H1 (cell line): Measurements from ENCODE around the gene SLC25A45. TPM values are rescaled to one million over a fixed set of nuclear protein-coding genes. Genes with fewer than 3 reads are reported as not detected.

ENCODE experiments used
- CTCF ChIA-PET: fragments of 300-600 bp; sonication (Branson Sonifier 250); formaldehyde crosslinking; loops from one replicate; lab custom pipeline; 2021; ENCODE audit not compliant: partially characterized antibody; lab: Charles Lee
- POLR2A ChIA-PET: fragments of 300-600 bp; sonication (Branson Sonifier 250); formaldehyde crosslinking; loops from one replicate; lab custom pipeline; 2021; ENCODE audit warnings: inconsistent platforms; ENCODE audit not compliant: partially characterized antibody; lab: Charles Lee
- DNase-seq, 2 experiments: peaks; one replicate each; pipeline versions ENCODE4 v3.0.0 to v3.0.0-alpha.2; 2010 to 2022; ENCODE audit warnings: low spot score in 2 of 2, low read depth in 1 of 2, mixed read lengths in 1 of 2
- FAIRE-seq: peaks from 2 replicates; lab custom pipeline; 2011; peaks lifted over from hg19 to GRCh38; lab: Jason Lieb, UNC
- H2AFZ ChIP-seq: 2 replicates; pipeline ENCODE4 v1.8.1; 2012; ENCODE audit warnings: low read length, inconsistent platforms
- H2AK5ac ChIP-seq: 2 replicates; pipeline ENCODE4 v1.6.1; 2013; ENCODE audit warnings: low read depth, low read length
- H2BK120ac ChIP-seq: replicated peaks from 2 replicates; pipeline ENCODE3; 2013; ENCODE audit warnings: low read depth, low read length, inconsistent platforms
- H2BK12ac ChIP-seq: 2 replicates; pipeline ENCODE4 v1.6.1; 2013; ENCODE audit warnings: low read depth, low read length
- H2BK15ac ChIP-seq: 2 replicates; pipeline ENCODE4 v1.6.1; 2013; ENCODE audit warnings: low read length
- H2BK20ac ChIP-seq: 2 replicates; pipeline ENCODE4 v1.6.1; 2013; ENCODE audit warnings: low read length
- H2BK5ac ChIP-seq: 2 replicates; pipeline ENCODE4 v1.6.1; 2013; ENCODE audit warnings: low read depth, low read length
- H3K14ac ChIP-seq: 2 replicates; pipeline ENCODE4 v1.6.1; 2013; ENCODE audit warnings: inconsistent platforms; ENCODE audit not compliant: insufficient read length
- H3K18ac ChIP-seq: 2 replicates; pipeline ENCODE4 v1.6.1; 2013; ENCODE audit warnings: low read length; ENCODE audit errors: extremely low read depth
- H3K23ac ChIP-seq: 2 replicates; pipeline ENCODE4 v1.6.1; 2013; ENCODE audit warnings: inconsistent platforms; ENCODE audit not compliant: insufficient read length
- H3K23me2 ChIP-seq: 2 replicates; pipeline ENCODE4 v1.6.1; 2013; ENCODE audit warnings: low read depth, low read length
- H3K27ac ChIP-seq: 2 replicates; pipeline ENCODE4 v1.6.1; 2011; ENCODE audit warnings: low read depth, low read length, inconsistent platforms
- H3K27me3 ChIP-seq, 4 experiments: replicated peaks in 1 of 4; 1 replicate in 1 of 4; 2 replicates in 3 of 4; pipeline versions ENCODE4 v1.6.1 to v1.8.1; 2011 to 2013; ENCODE audit warnings: low read length in 3 of 4, mild to moderate bottlenecking in 3 of 4, inconsistent platforms in 2 of 4, mixed read lengths in 2 of 4, moderate library complexity in 1 of 4; ENCODE audit not compliant: control insufficient read depth in 3 of 4, insufficient read depth in 3 of 4; ENCODE audit errors: extremely low read depth in 1 of 4
- H3K36me3 ChIP-seq, 4 experiments: 2 replicates each; pipeline versions ENCODE4 v1.6.1 to v1.8.1; 2011 to 2013; ENCODE audit warnings: mild to moderate bottlenecking in 4 of 4, low read length in 3 of 4, moderate library complexity in 2 of 4, control low read depth in 1 of 4, inconsistent platforms in 1 of 4; ENCODE audit not compliant: insufficient read depth in 4 of 4, control insufficient read depth in 2 of 4
- H3K4ac ChIP-seq: replicated peaks from 2 replicates; pipeline ENCODE3; 2013; ENCODE audit warnings: low read length, low read depth, mixed read lengths, inconsistent platforms; ENCODE audit not compliant: insufficient read length
- H3K4me1 ChIP-seq, 4 experiments: replicated peaks in 1 of 4; 1 replicate in 1 of 4; 2 replicates in 3 of 4; pipeline versions ENCODE4 v1.6.1 to v1.8.1; 2011 to 2013; ENCODE audit warnings: low read length in 3 of 4, inconsistent platforms in 2 of 4, mixed read lengths in 1 of 4; ENCODE audit not compliant: insufficient read depth in 4 of 4, control insufficient read depth in 3 of 4
- H3K4me2 ChIP-seq, 2 experiments: 2 replicates each; pipeline versions ENCODE4 v1.6.1 to v1.8.1; 2011 to 2013; ENCODE audit warnings: low read depth in 2 of 2, low read length in 2 of 2, control low read depth in 1 of 2, inconsistent platforms in 1 of 2, mild to moderate bottlenecking in 1 of 2; ENCODE audit not compliant: insufficient read depth in 1 of 2
- H3K4me3 ChIP-seq, 4 experiments: fragments of 200-600, 300-600 bp in 1 of 4; sonication (generic), shearing (Covaris generic), sonication (Bioruptor Twin) in 1 of 4; 2 replicates each; pipeline versions ENCODE4 v1.5.1 to v1.8.1; 2011 to 2016; ENCODE audit warnings: low read length in 4 of 4, low read depth in 3 of 4, control low read depth in 2 of 4, inconsistent platforms in 2 of 4, mild to moderate bottlenecking in 2 of 4, mixed read lengths in 1 of 4, moderate library complexity in 1 of 4; ENCODE audit not compliant: insufficient read depth in 2 of 4; ENCODE audit errors: extremely low read depth in 1 of 4
- H3K56ac ChIP-seq: replicated peaks from 2 replicates; pipeline ENCODE3; 2013; ENCODE audit warnings: low read depth, mild to moderate bottlenecking, mixed read lengths, low read length, inconsistent platforms; ENCODE audit not compliant: insufficient read length
- H3K79me1 ChIP-seq: 2 replicates; pipeline ENCODE4 v1.6.1; 2013; ENCODE audit warnings: low read depth, low read length, control low read depth
- H3K79me2 ChIP-seq, 2 experiments: 2 replicates each; pipeline versions ENCODE4 v1.6.1 to v1.8.1; 2012 to 2013; ENCODE audit warnings: low read length in 2 of 2, mild to moderate bottlenecking in 2 of 2, inconsistent platforms in 1 of 2; ENCODE audit not compliant: insufficient read depth in 2 of 2, control insufficient read depth in 1 of 2
- H3K9ac ChIP-seq, 4 experiments: replicated peaks in 1 of 4; 1 replicate in 1 of 4; 2 replicates in 3 of 4; pipeline versions ENCODE4 v1.6.1 to v1.8.1; 2011 to 2013; ENCODE audit warnings: low read depth in 3 of 4, low read length in 3 of 4, control low read depth in 2 of 4, mild to moderate bottlenecking in 2 of 4, moderate library complexity in 2 of 4, inconsistent platforms in 1 of 4; ENCODE audit errors: extremely low read depth in 1 of 4
- H3K9me3 ChIP-seq, 2 experiments: 2 replicates each; pipeline versions ENCODE4 v1.6.1 to v1.8.1; 2012 to 2013; ENCODE audit warnings: mild to moderate bottlenecking in 2 of 2, moderate library complexity in 2 of 2, control low read depth in 1 of 2, inconsistent platforms in 1 of 2, low read depth in 1 of 2, low read length in 1 of 2, mixed read lengths in 1 of 2; ENCODE audit not compliant: insufficient read depth in 2 of 2
- H4K20me1 ChIP-seq, 2 experiments: replicated peaks in 1 of 2; 2 replicates each; pipeline versions ENCODE3 to v1.8.1; 2011 to 2013; ENCODE audit warnings: inconsistent platforms in 2 of 2, low read length in 2 of 2, mild to moderate bottlenecking in 1 of 2; ENCODE audit not compliant: insufficient read depth in 2 of 2, control insufficient read depth in 1 of 2
- H4K5ac ChIP-seq: 2 replicates; pipeline ENCODE4 v1.6.1; 2013; ENCODE audit warnings: low read length, low read depth, mixed read lengths, inconsistent platforms; ENCODE audit not compliant: insufficient read length
- H4K8ac ChIP-seq: 2 replicates; pipeline ENCODE4 v1.8.0; 2013; ENCODE audit warnings: mild to moderate bottlenecking, moderate library complexity, low read length, inconsistent platforms; ENCODE audit not compliant: insufficient read depth; ENCODE audit errors: extremely low read depth
- H4K91ac ChIP-seq: replicated peaks from 2 replicates; pipeline ENCODE3; 2013; ENCODE audit warnings: low read length, mixed read lengths, inconsistent platforms; ENCODE audit not compliant: insufficient read length
- FOSL1 ChIP-seq: IDR thresholded peaks from 2 replicates; pipeline ENCODE4 v1.6.1; 2011; ENCODE audit warnings: mild to moderate bottlenecking, low read depth, low read length, moderate library complexity; ENCODE audit not compliant: insufficient read depth
- HDAC6 ChIP-seq: IDR thresholded peaks from one replicate; pipeline ENCODE4 v1.7.1; 2012; ENCODE audit warnings: low read depth, mild to moderate bottlenecking, inconsistent platforms, low read length, moderate library complexity
- RFX5 ChIP-seq: IDR thresholded peaks from 2 replicates; pipeline ENCODE4 v1.6.1; 2011; ENCODE audit warnings: low read depth, low read length, improper control_type of control experiment, borderline replicate concordance
- SIRT6 ChIP-seq: IDR thresholded peaks from one replicate; pipeline ENCODE4 v1.7.1; 2012; ENCODE audit warnings: low read length, inconsistent platforms
- SP2 ChIP-seq: IDR thresholded peaks from 2 replicates; pipeline ENCODE4 v1.6.1; 2012; ENCODE audit warnings: mild to moderate bottlenecking, low read length, inconsistent platforms
- WGBS, 2 experiments: shearing (Covaris generic) in 1 of 2; methylation state at CpG; one replicate each; pipeline versions ENCODE4 v1.1.6 to v1.1.7; 2013 to 2015; ENCODE audit warnings: low lambda C conversion rate in 2 of 2, mixed read lengths in 2 of 2, inconsistent platforms in 1 of 2, low coverage in 1 of 2, missing lambda C conversion rate in 1 of 2; ENCODE audit not compliant: insufficient replicate concordance in 2 of 2, insufficient coverage in 1 of 2, insufficient read length in 1 of 2; ENCODE audit errors: extremely low coverage in 1 of 2, missing lambda C conversion rate in 1 of 2; 5-methylcytosine and 5-hydroxymethylcytosine counted together
- polyA plus RNA-seq, 7 experiments: library from polyadenylated mRNA; depleted of rRNA in 3 of 7; stranded (reverse) in 5 of 7; unstranded in 2 of 7; fragments of >200 nt in 5 of 7; fragments of 200-250 nt in 2 of 7; gene quantifications; 1 replicate in 5 of 7; 2 replicates in 1 of 7; 4 replicates in 1 of 7; pipeline versions ENCODE4 v1.2.1 to v1.2.3, GENCODE V29; 2011 to 2013; ENCODE audit warnings: missing spikeins in 2 of 7, mixed read lengths in 2 of 7
- total RNA-seq: library from RNA; stranded (reverse); fragmentation: NEBNext Ultra II Directional; extraction: Animal tissue kit (Norgen Biotek cat#: 25700); gene quantifications from 2 replicates; pipeline ENCODE4 v1.2.1, GENCODE V29; 2021

The SLC25A45 gene
- total and polyA plus RNA-seq, 2 of the 8 experiments (the other 6 are each of a cell fraction or from before 2014, with no cell fraction given) = 0.54 to 0.59 TPM

DNA sequence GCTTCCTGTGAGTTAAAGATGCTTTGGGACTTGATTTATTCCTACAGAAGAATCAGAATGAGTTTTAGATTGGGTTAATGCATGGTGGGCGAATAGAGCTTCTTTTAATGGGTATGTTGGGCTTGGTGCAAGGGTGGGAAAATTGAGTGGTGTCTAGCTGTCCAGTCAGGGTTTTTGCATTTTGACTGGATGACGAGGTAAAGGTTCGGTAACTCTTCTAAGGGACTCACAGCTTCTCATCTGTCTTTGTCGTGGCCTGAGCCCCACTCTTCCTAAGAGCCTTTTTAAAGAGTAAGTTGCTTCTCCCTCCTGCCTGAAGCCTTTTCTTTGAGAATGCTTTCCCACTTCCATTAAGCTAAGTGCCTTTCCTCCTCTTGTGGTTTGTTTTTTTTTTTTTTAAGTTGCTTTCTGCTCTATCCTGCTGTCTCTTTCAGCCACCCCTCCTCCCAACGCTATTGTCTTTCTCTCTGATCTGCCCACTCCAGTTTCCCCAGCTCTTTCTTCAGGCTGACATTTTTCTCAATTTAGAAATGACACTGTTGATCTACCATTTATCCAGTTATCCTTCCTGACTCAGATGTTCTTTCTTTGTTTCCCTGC, 47.6 kb downstream of the SLC25A45 start:
- DNase-seq = no peak
- Histone ChIP-seq H3K27me3 (no peaks in the 10 kb centered on the region), H2BK20ac (no peak overlapping the region), H3K18ac (no peak overlapping the region), H3K4me3 (peak overlapping the region; percentile 89 to 96 (median 94)), H3K4me2 (peak overlapping the region; percentile 81 to 100), H3K23ac (no peak overlapping the region), H3K23me2 (peaks cover 3% of the 10 kb centered on the region), H2BK12ac (no peak overlapping the region), H2AFZ (no peak overlapping the region), H4K91ac (no peak overlapping the region), H3K56ac (no peak overlapping the region), H3K9me3 (no peaks in the 10 kb centered on the region), H2AK5ac (no peak overlapping the region), H2BK120ac (no peak overlapping the region), H3K9ac (peak overlapping the region in 2 of 4 experiments; percentile 94 to 96; a peak in 3 of 7 replicates), H4K8ac (no peak overlapping the region), H3K4ac (no peak overlapping the region), H4K20me1 (peaks cover 8 to 9% of the 10 kb centered on the region in 2 experiments), H4K5ac (no peak overlapping the region), H3K36me3 (peaks cover 0 to 3% (median 0%) of the 10 kb centered on the region in 4 experiments; a peak in 1 of 8 replicates), H3K79me1 (peaks cover 10% of the 10 kb centered on the region), H3K14ac (no peak overlapping the region), H2BK5ac (no peak overlapping the region), H3K4me1 (peaks cover 0 to 4% (median 3%) of the 10 kb centered on the region in 4 experiments; a peak in 3 of 7 replicates), H2BK15ac (no peak overlapping the region), H3K79me2 (peaks cover 11 to 51% of the 10 kb centered on the region in 2 experiments), H3K27ac (no peak overlapping the region)
- 41% methylated on average over 5 of the region's 5 CpGs; no CpG with 5 or more reads in 1 of the 2 experiments for WGBS, 2 experiments
- FAIRE-seq = no peak
- ChIA-PET CTCF (interaction anchor here (0.7 to 52.8 kb wide), 7 partner anchors 12 to 81 kb away, joined by 3 to 1179 read pairs (median 3); partner anchors contain the start of genes CDC42EP2 and TIGD3), POLR2A (interaction anchor here (0.6 to 20.9 kb wide), 13 partner anchors 9 to 190 kb away, joined by 3 to 208 read pairs (median 6); partner anchors contain the start of genes CDC42EP2, MALAT1, NEAT1 and SCYL1)
- no peak for TF ChIP-seq FOSL1
- TF ChIP-seq SIRT6 = no peak
- TF ChIP-seq RFX5 = no peak
- TF ChIP-seq SP2 = no peak
- no peak for TF ChIP-seq HDAC6
